HS-27A (cell line): ENCODE results near the gene ATL3.
"Not testable (repeated sequence)": the region's sequence is repeated elsewhere in the genome, so short reads cannot be mapped to it uniquely, and the experiment has no call there.

Experiments used
- DNase-seq: peaks from one replicate; pipeline ENCODE4 v3.0.0-alpha.2; 2012; ENCODE audit warnings: low read depth, missing footprints

Gene ATL3

GRCh38 chr11:63619967-63620366, 51.2 kb downstream of the ATL3 start:
- DNase-seq = no peak

- not testable (repeated sequence) for DNase-seq
Measured at GRCh38 chr11:63617686-63618085, 53.5 kb downstream of the ATL3 start.

- DNase-seq = no peak
Measured at GRCh38 chr11:63616953-63617352, 54.2 kb downstream of the ATL3 start.

- no peak for DNase-seq
Measured at GRCh38 chr11:63614136-63614671, 57.0 kb downstream of the ATL3 start, which contains the start of gene PLAAT3. PLAAT3 (minus strand) TSS chr11:63614433; CDS start chr11:63614014, 419 bp downstream.

GRCh38 chr11:63613517-63614135, 57.5 kb downstream of the ATL3 start:
- no peak for DNase-seq

- DNase-seq = no peak
Measured at GRCh38 chr11:63612181-63612580, 59.0 kb downstream of the ATL3 start.

GRCh38 chr11:63611395-63611747, 59.8 kb downstream of the ATL3 start:
- no peak for DNase-seq

- DNase-seq = no peak
Measured at GRCh38 chr11:63610604-63611394, 60.4 kb downstream of the ATL3 start.

- no peak for DNase-seq
Measured at GRCh38 chr11:63609971-63610580, 61.1 kb downstream of the ATL3 start.

GRCh38 chr11:63609536-63609935, 61.6 kb downstream of the ATL3 start:
- no peak for DNase-seq

- DNase-seq = peak; percentile 87
Measured at GRCh38 chr11:63608353-63609345, 62.5 kb downstream of the ATL3 start.

GRCh38 chr11:63603180-63603518, 68.0 kb downstream of the ATL3 start:
- no peak for DNase-seq

- not testable (repeated sequence) for DNase-seq
Measured at GRCh38 chr11:63602290-63603179, 68.6 kb downstream of the ATL3 start.

- peak; percentile 74 for DNase-seq
Measured at GRCh38 chr11:63599211-63600122, 71.7 kb downstream of the ATL3 start.

- DNase-seq = no peak
Measured at GRCh38 chr11:63598556-63598955, 72.6 kb downstream of the ATL3 start.

- no peak for DNase-seq
Measured at GRCh38 chr11:63595296-63595695, 75.9 kb downstream of the ATL3 start.

- DNase-seq = no peak
Measured at GRCh38 chr11:63592975-63593395, 78.2 kb downstream of the ATL3 start.

GRCh38 chr11:63590024-63590788, 81.0 kb downstream of the ATL3 start:
- no peak for DNase-seq

GRCh38 chr11:63589000-63589399, 82.2 kb downstream of the ATL3 start:
- DNase-seq = no peak
